Measurements from ENCODE around the gene MST1R.

Gene MST1R

DNA sequence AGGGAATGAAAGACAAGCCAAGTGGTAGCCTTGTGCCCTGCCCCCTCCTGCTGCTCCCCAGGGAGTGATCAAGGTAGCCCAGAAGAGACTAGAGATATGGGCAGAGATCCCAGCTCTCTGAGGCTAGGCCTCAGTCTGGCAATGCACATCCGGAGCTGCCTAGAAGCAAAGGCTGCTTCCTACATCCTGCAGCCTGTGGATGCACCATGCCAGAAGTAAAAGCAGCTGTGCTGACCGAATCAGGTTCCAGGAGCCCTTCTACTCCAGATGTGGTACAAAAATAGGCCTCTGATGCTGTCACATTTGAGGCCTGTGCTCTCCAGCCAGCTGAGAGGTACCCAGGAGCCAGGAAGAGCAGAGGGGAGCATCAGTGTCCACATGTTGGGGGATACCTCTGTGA is 63.3 kb downstream of the MST1R start:
- DNase-seq (ENCODE audit: low spot score), result no peak

DNA sequence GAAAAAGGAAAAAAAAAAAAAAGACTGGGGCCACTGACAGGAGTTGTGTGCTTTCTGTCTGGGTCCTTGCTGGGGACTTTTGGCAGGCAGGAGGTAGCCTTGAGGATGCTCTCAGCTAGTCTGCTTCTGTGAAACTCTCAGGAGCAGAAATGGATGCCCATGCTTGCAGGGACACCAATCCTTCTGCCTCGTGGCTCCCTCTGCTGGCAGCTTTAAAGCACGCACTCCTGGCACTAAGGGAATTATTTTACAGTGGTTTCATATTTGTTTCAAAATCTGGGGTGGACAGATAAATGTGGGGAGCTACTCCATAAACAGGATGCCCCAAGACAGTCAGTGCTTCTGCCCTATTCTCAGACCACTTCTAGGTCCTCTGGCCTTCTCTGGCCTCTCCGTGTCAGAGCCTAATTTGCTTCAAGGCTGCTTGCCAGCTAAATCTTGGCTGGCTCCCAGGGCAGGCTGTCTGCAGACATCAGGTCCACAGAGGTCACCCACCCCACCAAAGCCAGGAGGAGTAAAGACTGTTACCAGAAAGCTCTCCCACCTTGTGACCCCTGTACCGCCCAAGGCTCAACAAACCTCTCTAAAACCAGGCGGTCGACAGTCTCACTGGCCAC is 64.4 kb downstream of the MST1R start:
- DNase-seq (ENCODE audit: low spot score), result peak; percentile 73
